ENCODE data around the gene GPR176.

The GPR176 gene

GRCh38 chr15:39887832-39888231, 32.2 kb downstream of the GPR176 start:
- no peak for FAIRE-seq
- TF ChIP-seq TAF1 (IDR thresholded peaks at IDR 0.05; ENCODE audit: low read depth, low read length): no peak
- no peak for TF ChIP-seq POLR2AphosphoS5 (IDR thresholded peaks at IDR 0.05; ENCODE audit: low read depth, low read length)
- no peak for TF ChIP-seq POLR2A (IDR thresholded peaks at IDR 0.05; ENCODE audit: low read depth, low read length)
- TF ChIP-seq POU2F2 (IDR thresholded peaks at IDR 0.05; ENCODE audit: low read depth, low read length): no peak
- TF ChIP-seq SPI1 (IDR thresholded peaks at IDR 0.05; ENCODE audit: low read depth, low read length): no peak
- TF ChIP-seq PAX5 (IDR thresholded peaks at IDR 0.05; ENCODE audit: insufficient read depth, low read length, severe bottlenecking): no peak
- DNase-seq (ENCODE audit: insufficient read length, low spot score): no peak

GRCh38 chr15:39887211-39887610, 32.9 kb downstream of the GPR176 start:
- DNase-seq (ENCODE audit: insufficient read length, low spot score) (no peak), FAIRE-seq (no peak)
- TF ChIP-seq POLR2A (IDR thresholded peaks at IDR 0.05; ENCODE audit: low read depth, low read length) (no peak), TAF1 (IDR thresholded peaks at IDR 0.05; ENCODE audit: low read depth, low read length) (no peak), POLR2AphosphoS5 (IDR thresholded peaks at IDR 0.05; ENCODE audit: low read depth, low read length) (no peak)

GRCh38 chr15:39886418-39886817, 33.6 kb downstream of the GPR176 start:
- TF ChIP-seq TAF1 (IDR thresholded peaks at IDR 0.05; ENCODE audit: low read depth, low read length) (no peak), POU2F2 (IDR thresholded peaks at IDR 0.05; ENCODE audit: low read depth, low read length) (no peak), POLR2AphosphoS5 (IDR thresholded peaks at IDR 0.05; ENCODE audit: low read depth, low read length) (no peak), POLR2A (IDR thresholded peaks at IDR 0.05; ENCODE audit: low read depth, low read length) (no peak), PAX5 (IDR thresholded peaks at IDR 0.05; ENCODE audit: insufficient read depth, low read length, severe bottlenecking) (no peak), SPI1 (IDR thresholded peaks at IDR 0.05; ENCODE audit: low read depth, low read length) (no peak)
- FAIRE-seq: no peak

DNA sequence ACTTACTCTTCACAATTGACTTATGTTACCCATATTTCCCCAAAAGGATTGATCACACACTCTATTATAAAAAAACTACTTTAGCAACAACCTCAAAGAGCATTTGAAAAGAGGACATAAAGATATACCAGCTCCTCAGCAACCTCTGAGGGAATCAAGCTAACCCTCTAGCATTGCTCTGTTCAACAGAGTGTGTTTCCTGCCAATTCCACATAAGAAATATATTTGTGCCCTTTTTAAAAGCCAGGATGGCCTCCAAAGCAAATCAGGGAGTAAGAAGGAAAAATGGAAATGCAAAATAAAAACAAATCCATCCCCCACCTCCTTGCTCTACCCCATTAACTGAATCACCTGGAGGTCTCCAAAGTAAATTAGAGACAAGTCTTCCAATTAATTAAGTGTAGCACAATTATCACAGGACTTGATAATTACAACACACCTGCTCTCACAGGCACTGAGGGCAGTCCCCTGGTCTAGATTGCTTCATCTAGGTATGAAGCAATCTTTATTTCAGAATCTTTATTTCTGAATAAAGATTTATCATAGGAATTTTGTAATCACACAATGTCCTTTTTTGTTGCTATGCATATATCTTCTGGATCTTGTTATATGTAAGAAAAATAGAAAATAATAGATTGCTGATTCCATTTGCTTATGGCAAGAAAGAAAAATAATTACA, 34.8 kb downstream of the GPR176 start:
- no peak for FAIRE-seq
- TF ChIP-seq POLR2A (IDR thresholded peaks at IDR 0.05; ENCODE audit: low read depth, low read length): no peak
- TF ChIP-seq POLR2AphosphoS5 (IDR thresholded peaks at IDR 0.05; ENCODE audit: low read depth, low read length): no peak
- no peak for TF ChIP-seq PAX5 (IDR thresholded peaks at IDR 0.05; ENCODE audit: insufficient read depth, low read length, severe bottlenecking)
- no peak for TF ChIP-seq SPI1 (IDR thresholded peaks at IDR 0.05; ENCODE audit: low read depth, low read length)
- TF ChIP-seq TAF1 (IDR thresholded peaks at IDR 0.05; ENCODE audit: low read depth, low read length): no peak
- TF ChIP-seq POU2F2 (IDR thresholded peaks at IDR 0.05; ENCODE audit: low read depth, low read length): no peak
- no peak for DNase-seq (ENCODE audit: insufficient read length, low spot score)

More at GRCh38 chr15:39886418-39886817, 33.6 kb downstream of the GPR176 start:
- no peak for DNase-seq (ENCODE audit: insufficient read length, low spot score)

- FAIRE-seq (no peak), DNase-seq (ENCODE audit: insufficient read length, low spot score) (no peak)
- TF ChIP-seq POU2F2 (IDR thresholded peaks at IDR 0.05; ENCODE audit: low read depth, low read length) (no peak), POLR2A (IDR thresholded peaks at IDR 0.05; ENCODE audit: low read depth, low read length) (no peak), TAF1 (IDR thresholded peaks at IDR 0.05; ENCODE audit: low read depth, low read length) (no peak), SPI1 (IDR thresholded peaks at IDR 0.05; ENCODE audit: low read depth, low read length) (no peak), PAX5 (IDR thresholded peaks at IDR 0.05; ENCODE audit: insufficient read depth, low read length, severe bottlenecking) (no peak), POLR2AphosphoS5 (IDR thresholded peaks at IDR 0.05; ENCODE audit: low read depth, low read length) (no peak)
Measured at GRCh38 chr15:39884351-39884750, 35.7 kb downstream of the GPR176 start.

DNA sequence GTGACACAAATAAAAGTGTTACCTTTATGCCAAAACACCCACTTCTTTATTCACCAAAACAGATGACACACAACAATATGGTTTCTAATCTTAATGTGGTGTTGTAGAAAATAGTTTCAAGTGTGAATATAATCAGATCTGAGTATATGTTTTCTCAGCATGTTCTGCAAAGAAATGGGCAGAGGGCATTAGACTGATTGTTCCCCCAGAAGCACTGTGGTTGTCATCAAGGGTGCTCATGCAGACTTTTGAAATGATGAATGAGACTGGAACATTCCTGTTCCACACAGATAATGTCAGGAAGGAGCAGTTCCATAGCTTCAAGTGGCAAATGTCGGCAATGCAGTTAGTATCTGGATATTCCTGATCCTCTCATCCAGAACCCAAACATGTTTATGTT, 37.5 kb downstream of the GPR176 start:
- TF ChIP-seq POU2F2 (IDR thresholded peaks at IDR 0.05; ENCODE audit: low read depth, low read length) (no peak), SPI1 (IDR thresholded peaks at IDR 0.05; ENCODE audit: low read depth, low read length) (no peak), POLR2A (IDR thresholded peaks at IDR 0.05; ENCODE audit: low read depth, low read length) (no peak), PAX5 (IDR thresholded peaks at IDR 0.05; ENCODE audit: insufficient read depth, low read length, severe bottlenecking) (no peak), TAF1 (IDR thresholded peaks at IDR 0.05; ENCODE audit: low read depth, low read length) (no peak), POLR2AphosphoS5 (IDR thresholded peaks at IDR 0.05; ENCODE audit: low read depth, low read length) (no peak)
- FAIRE-seq (no peak), DNase-seq (ENCODE audit: insufficient read length, low spot score) (no peak)

- no peak for TF ChIP-seq SPI1 (IDR thresholded peaks at IDR 0.05; ENCODE audit: low read depth, low read length)
- no peak for DNase-seq (ENCODE audit: insufficient read length, low spot score)
- no peak for FAIRE-seq
Measured at GRCh38 chr15:39881790-39882189, 38.3 kb downstream of the GPR176 start.

DNA sequence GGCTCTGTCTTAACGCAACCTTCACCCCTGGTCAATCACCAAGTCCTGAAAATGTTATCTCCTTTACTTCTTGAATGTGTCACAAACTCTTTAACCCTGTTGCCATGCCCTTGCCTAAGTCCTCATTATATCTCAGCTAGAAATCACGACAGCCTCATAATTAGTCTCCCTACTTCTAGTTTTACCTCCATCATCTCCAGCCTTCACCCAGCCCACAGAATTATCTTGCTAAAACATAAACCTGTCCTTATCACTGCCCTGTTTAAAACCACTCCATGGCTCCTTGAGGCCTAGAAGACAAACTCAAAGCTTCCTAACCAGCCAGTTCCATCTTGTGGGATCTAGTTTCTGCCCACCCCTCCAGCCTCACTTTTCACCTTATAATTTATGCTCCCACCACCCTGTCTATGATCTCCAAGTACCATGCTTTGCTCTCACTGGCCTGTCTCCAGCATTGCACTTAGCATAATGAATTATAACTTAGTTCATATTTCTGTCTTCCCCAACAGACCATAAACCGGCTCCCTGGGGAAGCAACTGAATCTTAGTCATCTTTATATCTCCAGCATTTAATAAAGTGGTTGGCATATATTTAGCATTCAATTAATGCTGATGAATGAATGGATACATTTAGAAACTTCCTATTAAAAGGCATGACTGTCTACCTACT, 39.2 kb downstream of the GPR176 start:
- FAIRE-seq (no peak), DNase-seq (ENCODE audit: insufficient read length, low spot score) (no peak)
- no peak for TF ChIP-seq SPI1 (IDR thresholded peaks at IDR 0.05; ENCODE audit: low read depth, low read length)
- no peak for TF ChIP-seq TAF1 (IDR thresholded peaks at IDR 0.05; ENCODE audit: low read depth, low read length)
- TF ChIP-seq POLR2A (IDR thresholded peaks at IDR 0.05; ENCODE audit: low read depth, low read length): no peak
- no peak for TF ChIP-seq POU2F2 (IDR thresholded peaks at IDR 0.05; ENCODE audit: low read depth, low read length)
- no peak for TF ChIP-seq PAX5 (IDR thresholded peaks at IDR 0.05; ENCODE audit: insufficient read depth, low read length, severe bottlenecking)
- TF ChIP-seq POLR2AphosphoS5 (IDR thresholded peaks at IDR 0.05; ENCODE audit: low read depth, low read length): no peak

DNA sequence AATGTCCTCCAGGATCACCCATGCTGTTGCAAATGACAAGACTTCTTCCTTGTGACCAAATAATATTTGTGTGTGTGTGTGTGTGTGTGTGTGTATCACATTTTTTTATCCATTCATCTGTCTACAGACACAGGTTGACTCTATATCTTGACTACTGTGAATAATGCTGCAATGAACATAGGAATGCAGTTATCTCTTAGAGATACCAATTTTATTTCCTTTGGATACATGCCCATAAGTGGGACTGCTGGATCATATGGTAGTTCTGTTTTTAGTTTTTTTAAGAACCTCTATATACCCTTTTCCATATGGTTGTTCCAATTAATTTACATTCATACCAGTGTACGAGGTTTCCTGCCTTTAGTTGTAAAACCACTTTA, 41.7 kb downstream of the GPR176 start:
- TF ChIP-seq TAF1 (IDR thresholded peaks at IDR 0.05; ENCODE audit: low read depth, low read length) (no peak), PAX5 (IDR thresholded peaks at IDR 0.05; ENCODE audit: insufficient read depth, low read length, severe bottlenecking) (no peak), POLR2A (IDR thresholded peaks at IDR 0.05; ENCODE audit: low read depth, low read length) (no peak), POLR2AphosphoS5 (IDR thresholded peaks at IDR 0.05; ENCODE audit: low read depth, low read length) (no peak), POU2F2 (IDR thresholded peaks at IDR 0.05; ENCODE audit: low read depth, low read length) (no peak), SPI1 (IDR thresholded peaks at IDR 0.05; ENCODE audit: low read depth, low read length) (no peak)
- no peak for FAIRE-seq
- no peak for DNase-seq (ENCODE audit: insufficient read length, low spot score)
